ENCODE data around the gene DCDC2.

GRCh38 chr6:24378473-24379097 is 20.7 kb upstream of the DCDC2 start:
- TF ChIP-seq CTCF (IDR thresholded peaks at IDR 0.05) (no peak), EZH2 (IDR thresholded peaks at IDR 0.05; ENCODE audit: borderline replicate concordance, insufficient read depth, low read depth, low read length, poor library complexity, severe bottlenecking) (no peak)
